Measurements from ENCODE around the gene PCMTD2. TPM values are rescaled to one million over a fixed set of nuclear protein-coding genes. Genes with fewer than 3 reads are reported as not detected.
A peak's percentile ranks its signal among the peaks of the same experiment; 100 is the strongest.

PCMTD2 gene
- total RNA-seq, 2 experiments from 2014 or later, result 47.0 to 51.7 TPM

GRCh38 chr20:64247970-64248841 lies 7.3 kb upstream of the PCMTD2 start:
- no peaks in the 10 kb centered on the region for H3K9me3 ChIP-seq (ENCODE audit: low read length)
- no peaks in the 10 kb centered on the region for H4K20me1 ChIP-seq (ENCODE audit: insufficient read depth, low read length)
- no peaks in the 10 kb centered on the region for H3K9me2 ChIP-seq (ENCODE audit: insufficient read depth, low read length)
- intact Hi-C loops (cut with micrococcal nuclease; ENCODE audit: unreplicated experiment), result no loop called here
- POLR2A ChIA-PET, result interaction anchor here (1.5 kb wide), 1 partner anchor 7 kb away, joined by 5 read pairs; the partner anchor contains the start of gene PCMTD2
- H3K79me2 ChIP-seq (ENCODE audit: insufficient read depth, low read depth, low read length), result no peaks in the 10 kb centered on the region
- CTCF ChIA-PET (ENCODE audit: unreplicated experiment), result no interaction called here
- peaks cover 8% of the 10 kb centered on the region for H3K4me1 ChIP-seq (ENCODE audit: insufficient read depth, low read length, poor library complexity, severe bottlenecking)
- BruUV-seq (replicated peaks), result no TSS peak
- H3K4me3 ChIP-seq (ENCODE audit: low read depth, low read length, poor library complexity, severe bottlenecking), result no peak overlapping the region
- no peak overlapping the region for H3K27ac ChIP-seq (ENCODE audit: low read depth, low read length, poor library complexity, severe bottlenecking)
- DNase-seq (ENCODE audit: low spot score), result no peak
- H3K36me3 ChIP-seq (ENCODE audit: insufficient read depth, low read length), result no peaks in the 10 kb centered on the region
- no peak overlapping the region for H2AFZ ChIP-seq (ENCODE audit: low read length)
- TF ChIP-seq EZH2phosphoT487 (IDR thresholded peaks at IDR 0.05; ENCODE audit: borderline replicate concordance, low read depth, low read length) (no peak), CTCF (conservative IDR thresholded peaks at IDR 0.05; ENCODE audit: low read length) (no peak)
- H3K4me2 ChIP-seq (ENCODE audit: low read length), result no peak overlapping the region

DNA sequence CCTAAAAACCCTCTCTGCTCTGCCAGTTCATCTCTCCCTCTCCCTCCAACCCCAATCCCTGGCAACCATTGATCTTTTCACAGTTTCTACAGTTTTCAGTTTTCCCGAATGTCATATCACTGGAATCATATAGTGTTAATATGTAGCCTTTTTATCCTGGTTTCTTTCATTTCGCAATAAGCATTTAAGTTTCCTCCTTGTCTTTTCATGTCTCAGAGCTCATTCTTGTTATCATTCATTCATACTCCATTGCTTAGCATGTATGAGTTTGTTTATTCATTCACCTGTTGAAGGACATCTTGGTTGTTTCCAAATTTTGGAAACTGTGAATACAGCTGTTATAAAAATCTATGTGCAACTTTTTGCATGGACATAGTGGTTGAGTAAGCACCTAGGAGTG lies 5.5 kb upstream of the PCMTD2 start:
- DNase-seq (ENCODE audit: low spot score), result no peak
- Histone ChIP-seq H2AFZ (ENCODE audit: low read length) (no peak overlapping the region), H3K79me2 (ENCODE audit: insufficient read depth, low read depth, low read length) (no peaks in the 10 kb centered on the region), H3K4me1 (ENCODE audit: insufficient read depth, low read length, poor library complexity, severe bottlenecking) (peaks cover 14% of the 10 kb centered on the region), H3K4me3 (ENCODE audit: low read depth, low read length, poor library complexity, severe bottlenecking) (no peak overlapping the region), H3K4me2 (ENCODE audit: low read length) (no peak overlapping the region), H4K20me1 (ENCODE audit: insufficient read depth, low read length) (no peaks in the 10 kb centered on the region), H3K36me3 (ENCODE audit: insufficient read depth, low read length) (no peaks in the 10 kb centered on the region), H3K9me2 (ENCODE audit: insufficient read depth, low read length) (no peaks in the 10 kb centered on the region), H3K27ac (ENCODE audit: low read depth, low read length, poor library complexity, severe bottlenecking) (no peak overlapping the region), H3K9me3 (ENCODE audit: low read length) (no peaks in the 10 kb centered on the region)
- intact Hi-C loops (cut with micrococcal nuclease; ENCODE audit: unreplicated experiment), result no loop called here
- ChIA-PET POLR2A (no interaction called here), CTCF (ENCODE audit: unreplicated experiment) (no interaction called here)
- TF ChIP-seq CTCF (conservative IDR thresholded peaks at IDR 0.05; ENCODE audit: low read length), result no peak
- TF ChIP-seq EZH2phosphoT487 (IDR thresholded peaks at IDR 0.05; ENCODE audit: borderline replicate concordance, low read depth, low read length), result no peak
- no TSS peak for BruUV-seq (replicated peaks)

DNA sequence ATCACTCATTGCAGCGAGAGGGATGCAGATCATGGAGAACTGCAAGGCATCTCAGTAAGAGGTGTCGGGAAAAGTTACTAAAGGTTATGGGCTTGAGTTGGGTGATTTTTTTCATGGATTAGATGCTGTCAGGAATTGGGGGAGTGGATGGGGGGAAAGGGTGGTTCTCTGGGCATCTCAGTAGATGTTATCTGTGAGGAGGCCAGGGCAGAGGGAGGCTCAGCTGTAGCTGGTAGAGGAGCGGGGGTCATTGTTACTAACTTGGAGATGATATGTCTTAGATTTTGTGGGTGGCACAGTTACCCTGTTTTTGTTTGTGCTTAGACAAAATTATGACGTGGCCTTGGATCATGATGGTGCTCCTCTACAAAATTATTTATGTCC lies 2.6 kb upstream of the PCMTD2 start:
- peaks cover 15% of the 10 kb centered on the region; the same call in 1 of the 2 replicates for H3K79me2 ChIP-seq (ENCODE audit: insufficient read depth, low read depth, low read length)
- intact Hi-C loops (cut with micrococcal nuclease; ENCODE audit: unreplicated experiment), result no loop called here
- H3K4me3 ChIP-seq (ENCODE audit: low read depth, low read length, poor library complexity, severe bottlenecking), result no peak overlapping the region
- no peaks in the 10 kb centered on the region for H3K36me3 ChIP-seq (ENCODE audit: insufficient read depth, low read length)
- peak overlapping the region; percentile 39; the same call in 1 of the 2 replicates for H2AFZ ChIP-seq (ENCODE audit: low read length)
- ChIA-PET CTCF (ENCODE audit: unreplicated experiment) (no interaction called here), POLR2A (no interaction called here)
- no peaks in the 10 kb centered on the region for H3K9me2 ChIP-seq (ENCODE audit: insufficient read depth, low read length)
- TF ChIP-seq CTCF (conservative IDR thresholded peaks at IDR 0.05; ENCODE audit: low read length) (no peak), EZH2phosphoT487 (IDR thresholded peaks at IDR 0.05; ENCODE audit: borderline replicate concordance, low read depth, low read length) (no peak)
- H3K9me3 ChIP-seq (ENCODE audit: low read length), result no peaks in the 10 kb centered on the region
- DNase-seq (ENCODE audit: low spot score), result no peak
- no peaks in the 10 kb centered on the region for H4K20me1 ChIP-seq (ENCODE audit: insufficient read depth, low read length)
- no TSS peak for BruUV-seq (replicated peaks)
- peak overlapping the region; percentile 19; the same call in 1 of the 2 replicates for H3K4me2 ChIP-seq (ENCODE audit: low read length)
- H3K27ac ChIP-seq (ENCODE audit: low read depth, low read length, poor library complexity, severe bottlenecking), result no peak overlapping the region
- H3K4me1 ChIP-seq (ENCODE audit: insufficient read depth, low read length, poor library complexity, severe bottlenecking), result peaks cover 28% of the 10 kb centered on the region

Data from OCI-LY7 (cell line).